Activated CD8-positive, alpha-beta T cell treated with anti-CD3 and anti-CD28 coated beads for 36 hours (primary cell): ENCODE results near the gene TEX53. TPM values are rescaled to one million over a fixed set of nuclear protein-coding genes. Genes with fewer than 3 reads are reported as not detected.

Experiments used
- ATAC-seq: fragments of 200-7000 bp; cut with Tn5 transposase; one replicate; pipeline ENCODE4 v1.10.0; 2021; ENCODE audit warnings: mild to moderate bottlenecking, moderate library complexity
- CTCF ChIA-PET: fragments of 350-600 bp; sonication (Branson Sonifier 250); formaldehyde crosslinking; loops from one replicate; lab custom pipeline; 2021; ENCODE audit warnings: antibody characterized with exemption; lab: Charles Lee
- POLR2A ChIA-PET: fragments of 350-600 bp; sonication (Branson Sonifier 250); formaldehyde crosslinking; loops from one replicate; lab custom pipeline; 2021; ENCODE audit warnings: antibody characterized with exemption; lab: Charles Lee
- DNase-seq: peaks from one replicate; pipeline ENCODE4 v3.0.0-alpha.2; 2020
- H3K27ac Mint-ChIP-seq: one replicate; pipeline ENCODE4 v1.8.0; 2021; ENCODE audit warnings: mild to moderate bottlenecking, mixed read lengths
- H3K27me3 Mint-ChIP-seq: one replicate; pipeline ENCODE4 v1.8.0; 2021; ENCODE audit warnings: mixed read lengths
- H3K36me3 Mint-ChIP-seq: one replicate; pipeline ENCODE4 v1.8.0; 2021; ENCODE audit warnings: low read depth, mixed read lengths
- H3K4me1 Mint-ChIP-seq: one replicate; pipeline ENCODE4 v1.8.0; 2021; ENCODE audit warnings: low read depth, mixed read lengths
- H3K4me3 Mint-ChIP-seq: one replicate; pipeline ENCODE4 v1.8.0; 2021; ENCODE audit warnings: mild to moderate bottlenecking, moderate library complexity, mixed read lengths
- H3K9me3 Mint-ChIP-seq: one replicate; pipeline ENCODE4 v1.8.0; 2021; ENCODE audit warnings: mixed read lengths
- CTCF ChIP-seq: fragments of 200-600 bp; IDR thresholded peaks from one replicate; pipeline ENCODE4 v1.8.0; 2022; ENCODE audit warnings: antibody characterized with exemption, mild to moderate bottlenecking
- intact Hi-C: fragments of 100-400 bp; cut with micrococcal nuclease; formaldehyde crosslinking; loops from one replicate; pipeline ENCODE4 v1.10.0; 2022
- total RNA-seq, 2 experiments: library from RNA; stranded (reverse); gene quantifications; one replicate each; pipeline ENCODE4 v1.2.3, GENCODE V29; 2021

Gene TEX53
- total RNA-seq, 2 experiments from 2014 or later = not detected

- DNase-seq (no peak), ATAC-seq (no peak)
- ChIA-PET CTCF (interaction anchor here (1.1 to 5.8 kb wide), 6 partner anchors 11 to 227 kb away, joined by 5 to 43 read pairs (median 7); partner anchors contain the start of gene TEX48), POLR2A (interaction anchor here (0.9 to 3.2 kb wide), 6 partner anchors 13 to 296 kb away, joined by 3 to 25 read pairs (median 5); partner anchors contain the start of gene TNFSF8)
- TF ChIP-seq CTCF = no peak
- peaks cover 2% of the 10 kb centered on the region for H3K9me3 Mint-ChIP-seq
- intact Hi-C loops = no loop called here
- no peak overlapping the region for H3K4me3 Mint-ChIP-seq
- H3K27ac Mint-ChIP-seq = peak overlapping the region; percentile 97
- no peaks in the 10 kb centered on the region for H3K27me3 Mint-ChIP-seq
- peaks cover 89% of the 10 kb centered on the region for H3K4me1 Mint-ChIP-seq
- H3K36me3 Mint-ChIP-seq = peaks cover 8% of the 10 kb centered on the region
These were observed 35.7 kb upstream of the TEX53 start for GRCh38 chr9:114693248-114693855.

- peaks cover 87% of the 10 kb centered on the region for H3K4me1 Mint-ChIP-seq
- H3K4me3 Mint-ChIP-seq = peak overlapping the region; percentile 44
- ATAC-seq (no peak), DNase-seq (no peak)
- H3K27ac Mint-ChIP-seq = peak overlapping the region; percentile 97
- POLR2A ChIA-PET = interaction anchor here (0.7 to 3.9 kb wide), 14 partner anchors 11 to 315 kb away, joined by 3 to 30 read pairs (median 6); partner anchors contain the start of genes AKNA, TEX48 and TNFSF8
- CTCF ChIA-PET = interaction anchor here (0.8 to 5.8 kb wide), 10 partner anchors 10 to 298 kb away, joined by 3 to 43 read pairs (median 8); partner anchors contain the start of gene TEX48
- H3K9me3 Mint-ChIP-seq = peaks cover 5% of the 10 kb centered on the region
- no peak for TF ChIP-seq CTCF
- intact Hi-C loops = loop anchor here (2.0 kb wide), 2 partner anchors 27 to 203 kb away; no protein-coding TSS in a partner anchor
- H3K27me3 Mint-ChIP-seq = no peaks in the 10 kb centered on the region
- peaks cover 17% of the 10 kb centered on the region for H3K36me3 Mint-ChIP-seq
These were observed 34.3 kb upstream of the TEX53 start for GRCh38 chr9:114691956-114692295.

- DNase-seq (peak; percentile 89), ATAC-seq (peak; percentile 75)
- Mint-ChIP-seq H3K4me1 (peaks cover 88% of the 10 kb centered on the region), H3K27me3 (no peaks in the 10 kb centered on the region), H3K9me3 (peaks cover 7% of the 10 kb centered on the region), H3K27ac (peak overlapping the region; percentile 97), H3K36me3 (peaks cover 19% of the 10 kb centered on the region), H3K4me3 (peak overlapping the region; percentile 44)
- CTCF ChIA-PET = interaction anchor here (0.8 to 5.8 kb wide), 11 partner anchors 8 to 299 kb away, joined by 3 to 43 read pairs (median 8); partner anchors contain the start of gene TEX48
- intact Hi-C loops = loop anchor here (2.0 kb wide), 2 partner anchors 28 to 204 kb away; no protein-coding TSS in a partner anchor
- POLR2A ChIA-PET = interaction anchor here (0.8 to 3.9 kb wide), 16 partner anchors 10 to 316 kb away, joined by 3 to 30 read pairs (median 4); partner anchors contain the start of genes AKNA, TEX48 and TNFSF8
- no peak for TF ChIP-seq CTCF
These were observed 33.7 kb upstream of the TEX53 start for GRCh38 chr9:114691046-114691955.

DNA sequence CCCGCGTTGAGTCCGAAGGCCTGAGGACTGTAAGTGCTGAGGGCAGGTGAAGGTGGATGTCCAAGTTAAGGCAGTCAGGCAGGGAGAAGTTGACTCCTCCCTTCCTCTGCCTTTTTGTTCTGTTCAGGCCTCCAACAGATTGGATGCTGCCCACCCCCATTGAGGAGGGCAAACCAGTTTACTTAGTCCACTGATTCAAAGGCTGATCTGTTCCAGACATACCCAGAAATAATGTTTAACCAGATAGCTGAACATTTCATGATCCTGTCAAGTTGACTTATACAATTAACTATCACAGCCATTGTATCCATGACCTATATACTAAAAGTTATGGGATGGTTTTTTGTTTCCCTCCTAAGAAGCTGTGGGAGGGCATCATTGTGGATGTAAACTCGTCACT is 32.7 kb upstream of the TEX53 start:
- H3K36me3 Mint-ChIP-seq = peaks cover 23% of the 10 kb centered on the region
- CTCF ChIA-PET = interaction anchor here (0.9 to 5.8 kb wide), 9 partner anchors 8 to 300 kb away, joined by 3 to 43 read pairs (median 8); partner anchors contain the start of gene TEX48
- DNase-seq = peak; percentile 42
- peaks cover 91% of the 10 kb centered on the region for H3K4me1 Mint-ChIP-seq
- H3K27ac Mint-ChIP-seq = peak overlapping the region; percentile 97
- intact Hi-C loops = loop anchor here (1.0 to 2.0 kb wide), 3 partner anchors 8 to 204 kb away; no protein-coding TSS in a partner anchor
- no peak overlapping the region for H3K4me3 Mint-ChIP-seq
- POLR2A ChIA-PET = interaction anchor here (1.0 to 3.9 kb wide), 9 partner anchors 9 to 299 kb away, joined by 3 to 30 read pairs (median 11); partner anchors contain the start of gene TEX48
- no peaks in the 10 kb centered on the region for H3K27me3 Mint-ChIP-seq
- ATAC-seq = peak; percentile 3
- peaks cover 7% of the 10 kb centered on the region for H3K9me3 Mint-ChIP-seq
- TF ChIP-seq CTCF = no peak
